Measurements from ENCODE around the gene FHIT. TPM values are rescaled to one million over a fixed set of nuclear protein-coding genes. Genes with fewer than 3 reads are reported as not detected.

The FHIT gene
- total and polyA plus RNA-seq, 11 donors: 4.2 to 26.8 (median 16.5) TPM

- DNase-seq (no peak), ATAC-seq (no peak)
- Histone ChIP-seq H3K9me3 (peaks cover 0 to 8% (median 0%) of the 10 kb centered on the region in 12 donors), H3K4me3 (no peak overlapping the region), H3K27ac (no peak overlapping the region), H3K27me3 (no peaks in the 10 kb centered on the region), H3K36me3 (no peaks in the 10 kb centered on the region), H3K4me1 (peaks cover 0 to 12% (median 3%) of the 10 kb centered on the region in 12 donors)
- intact Hi-C loops (cut with DNase I): no loop called here
- TF ChIP-seq POLR2A (IDR thresholded peaks at IDR 0.05) (no peak), CTCF (IDR thresholded peaks at IDR 0.05) (no peak)
- 74 to 83% (median 80%) methylated on average over 6 of the region's 6 CpGs for WGBS, 4 donors
Observed at GRCh38 chr3:61078048-61078752, 173.1 kb downstream of the FHIT start.

- H3K36me3 ChIP-seq: no peaks in the 10 kb centered on the region
- 68 to 89% (median 85%) methylated on average over 1 of the region's 1 CpG for WGBS, 4 donors
- TF ChIP-seq POLR2A (IDR thresholded peaks at IDR 0.05) (no peak), CTCF (IDR thresholded peaks at IDR 0.05) (no peak)
- H3K4me3 ChIP-seq: no peak overlapping the region
- intact Hi-C loops (cut with DNase I): no loop called here
- peaks cover 0 to 2% (median 0%) of the 10 kb centered on the region in 12 donors for H3K9me3 ChIP-seq
- ATAC-seq: no peak
- no peak overlapping the region for H3K27ac ChIP-seq
- peaks cover 0 to 12% (median 3%) of the 10 kb centered on the region in 12 donors for H3K4me1 ChIP-seq
- no peaks in the 10 kb centered on the region for H3K27me3 ChIP-seq
- no peak for DNase-seq
Observed at GRCh38 chr3:61077551-61077950, 173.7 kb downstream of the FHIT start.

GRCh38 chr3:61074783-61075182 lies 176.5 kb downstream of the FHIT start:
- DNase-seq (no peak), ATAC-seq (no peak)
- Histone ChIP-seq H3K9me3 (no peaks in the 10 kb centered on the region), H3K4me1 (no peaks in the 10 kb centered on the region), H3K4me3 (no peak overlapping the region), H3K36me3 (no peaks in the 10 kb centered on the region), H3K27ac (no peak overlapping the region), H3K27me3 (no peaks in the 10 kb centered on the region)
- no peak for TF ChIP-seq POLR2A (IDR thresholded peaks at IDR 0.05)
- no peak for TF ChIP-seq CTCF (IDR thresholded peaks at IDR 0.05)
- intact Hi-C loops (cut with DNase I): no loop called here
- WGBS, 4 donors: 56 to 60% (median 59%) methylated on average over 3 of the region's 3 CpGs

GRCh38 chr3:61073566-61074165 lies 177.6 kb downstream of the FHIT start:
- Histone ChIP-seq H3K27ac (no peak overlapping the region), H3K4me1 (no peaks in the 10 kb centered on the region), H3K4me3 (no peak overlapping the region), H3K9me3 (no peaks in the 10 kb centered on the region), H3K27me3 (no peaks in the 10 kb centered on the region), H3K36me3 (no peaks in the 10 kb centered on the region)
- DNase-seq (no peak), ATAC-seq (no peak)
- WGBS, 4 donors: 80 to 92% (median 89%) methylated on average over 4 of the region's 4 CpGs
- intact Hi-C loops (cut with DNase I): no loop called here
- TF ChIP-seq POLR2A (IDR thresholded peaks at IDR 0.05): no peak
- TF ChIP-seq CTCF (IDR thresholded peaks at IDR 0.05): no peak
